Body of pancreas (tissue), 4 donors: ENCODE measurements around the gene DNAJC18.

Experiments used
- POLR2A ChIP-seq, 3 donors: fragments of 450-650 bp; IDR thresholded peaks; one replicate each; pipeline ENCODE4 v1.6.1; 2016; ENCODE audit warnings: antibody characterized with exemption in 3 of 3, mild to moderate bottlenecking in 2 of 3
- TF ChIP-seq, protein P1 (sequence below), 7 experiments: fragments of 450-650 bp in 4 of 7; fragments of 200-600 bp in 3 of 7; sonication (generic) in 3 of 7; IDR thresholded peaks; one replicate each; pipeline ENCODE4 v1.5.1; 2016 to 2019; ENCODE audit warnings: antibody characterized with exemption in 7 of 7

DNA sequence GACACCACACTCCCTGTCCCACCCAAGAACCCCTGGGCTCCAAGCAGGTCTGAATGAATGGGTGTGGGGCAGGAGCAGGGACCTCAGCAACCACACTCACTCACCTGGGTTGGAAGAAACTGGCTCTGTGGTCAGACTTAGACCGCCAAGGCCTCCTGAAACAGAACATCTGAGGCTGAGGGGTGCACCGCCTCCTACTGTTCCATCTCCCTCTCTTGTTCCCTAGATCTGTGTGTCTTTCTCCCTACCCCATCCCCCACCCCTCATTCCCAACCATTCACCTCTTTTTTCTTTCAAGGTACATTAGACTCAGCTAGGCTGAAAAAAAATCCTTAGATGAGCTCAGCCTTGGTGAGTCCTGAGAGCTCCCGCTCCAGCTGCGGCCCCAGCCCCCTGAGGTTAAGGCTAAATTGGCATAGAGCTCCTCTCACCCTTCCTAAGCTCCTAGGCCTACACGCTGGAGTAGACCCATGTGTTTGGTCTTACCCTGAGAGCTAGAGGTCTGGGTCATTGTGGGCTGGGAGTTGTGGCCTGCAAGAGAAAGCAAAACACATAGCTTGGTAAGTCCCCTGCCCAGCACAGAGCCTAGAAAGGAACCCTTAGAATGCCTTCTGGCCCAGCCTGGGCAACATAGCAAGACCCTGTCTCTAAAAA lies 18.5 kb upstream of the DNAJC18 start:
- TF ChIP-seq, protein P1, sequence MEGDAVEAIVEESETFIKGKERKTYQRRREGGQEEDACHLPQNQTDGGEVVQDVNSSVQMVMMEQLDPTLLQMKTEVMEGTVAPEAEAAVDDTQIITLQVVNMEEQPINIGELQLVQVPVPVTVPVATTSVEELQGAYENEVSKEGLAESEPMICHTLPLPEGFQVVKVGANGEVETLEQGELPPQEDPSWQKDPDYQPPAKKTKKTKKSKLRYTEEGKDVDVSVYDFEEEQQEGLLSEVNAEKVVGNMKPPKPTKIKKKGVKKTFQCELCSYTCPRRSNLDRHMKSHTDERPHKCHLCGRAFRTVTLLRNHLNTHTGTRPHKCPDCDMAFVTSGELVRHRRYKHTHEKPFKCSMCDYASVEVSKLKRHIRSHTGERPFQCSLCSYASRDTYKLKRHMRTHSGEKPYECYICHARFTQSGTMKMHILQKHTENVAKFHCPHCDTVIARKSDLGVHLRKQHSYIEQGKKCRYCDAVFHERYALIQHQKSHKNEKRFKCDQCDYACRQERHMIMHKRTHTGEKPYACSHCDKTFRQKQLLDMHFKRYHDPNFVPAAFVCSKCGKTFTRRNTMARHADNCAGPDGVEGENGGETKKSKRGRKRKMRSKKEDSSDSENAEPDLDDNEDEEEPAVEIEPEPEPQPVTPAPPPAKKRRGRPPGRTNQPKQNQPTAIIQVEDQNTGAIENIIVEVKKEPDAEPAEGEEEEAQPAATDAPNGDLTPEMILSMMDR (IDR thresholded peaks at IDR 0.05), result no peak
- TF ChIP-seq POLR2A (IDR thresholded peaks at IDR 0.05), result no peak
